Measurements from ENCODE around the gene EPS8L2.

The EPS8L2 gene

GRCh38 chr11:767238-767637 is 61.2 kb downstream of the EPS8L2 start:
- DNase-seq (ENCODE audit: low read depth, low spot score): no peak
- H3K4me3 ChIP-seq (ENCODE audit: low read length): no peak overlapping the region

GRCh38 chr11:769887-770641 is 64.0 kb downstream of the EPS8L2 start:
- DNase-seq (ENCODE audit: low read depth, low spot score): no peak
- no peak overlapping the region for H3K4me3 ChIP-seq (ENCODE audit: low read length)

GRCh38 chr11:770642-771616 is 64.9 kb downstream of the EPS8L2 start:
- no peak overlapping the region for H3K4me3 ChIP-seq (ENCODE audit: low read length)
- DNase-seq (ENCODE audit: low read depth, low spot score): no peak

GRCh38 chr11:771617-772204 is 65.7 kb downstream of the EPS8L2 start:
- H3K4me3 ChIP-seq (ENCODE audit: low read length): no peak overlapping the region

GRCh38 chr11:772429-773390 is 66.7 kb downstream of the EPS8L2 start:
- H3K4me3 ChIP-seq (ENCODE audit: low read length): no peak overlapping the region
- DNase-seq (ENCODE audit: low read depth, low spot score): no peak

More at GRCh38 chr11:771617-772204, 65.7 kb downstream of the EPS8L2 start:
- no peak for DNase-seq (ENCODE audit: low read depth, low spot score)

- no peak overlapping the region for H3K4me3 ChIP-seq (ENCODE audit: low read length)
- no peak for DNase-seq (ENCODE audit: low read depth, low spot score)
These were observed 67.4 kb downstream of the EPS8L2 start for GRCh38 chr11:773425-773824.

GRCh38 chr11:773830-774229 is 67.8 kb downstream of the EPS8L2 start:
- no peak for DNase-seq (ENCODE audit: low read depth, low spot score)
- no peak overlapping the region for H3K4me3 ChIP-seq (ENCODE audit: low read length)

- H3K4me3 ChIP-seq (ENCODE audit: low read length): no peak overlapping the region
- no peak for DNase-seq (ENCODE audit: low read depth, low spot score)
These were observed 69.0 kb downstream of the EPS8L2 start for GRCh38 chr11:774873-775592.

- H3K4me3 ChIP-seq (ENCODE audit: low read length): peak overlapping the region; percentile 81
- no peak for DNase-seq (ENCODE audit: low read depth, low spot score)
These were observed 70.2 kb downstream of the EPS8L2 start for GRCh38 chr11:776263-776560.

GRCh38 chr11:776561-777287 is 70.7 kb downstream of the EPS8L2 start:
- peak overlapping the region; percentile 81 for H3K4me3 ChIP-seq (ENCODE audit: low read length)
- no peak for DNase-seq (ENCODE audit: low read depth, low spot score)

Measured in Jurkat, Clone E6-1 (cell line).